AG09309 (cell line): Measurements from ENCODE around the gene ARID1A.

Experiments used
- DNase-seq: peaks from one replicate; pipeline ENCODE4 v3.0.0-alpha.2; 2010; ENCODE audit warnings: low read depth
- H3K4me3 ChIP-seq: 2 replicates; pipeline ENCODE4 v1.5.1; 2011; ENCODE audit warnings: mild to moderate bottlenecking, low read depth, low read length, moderate library complexity; ENCODE audit not compliant: control insufficient read depth
- TF ChIP-seq, protein P1 (sequence below): IDR thresholded peaks from 2 replicates; pipeline ENCODE4 v1.5.1; 2011; ENCODE audit warnings: mild to moderate bottlenecking, low read depth, low read length, inconsistent platforms; ENCODE audit not compliant: insufficient read depth, control insufficient read depth; ENCODE audit errors: missing control alignments

The ARID1A gene

GRCh38 chr1:26686795-26687194 is 9.0 kb upstream of the ARID1A start:
- no peak for DNase-seq
- H3K4me3 ChIP-seq, result no peak overlapping the region
- TF ChIP-seq, protein P1, sequence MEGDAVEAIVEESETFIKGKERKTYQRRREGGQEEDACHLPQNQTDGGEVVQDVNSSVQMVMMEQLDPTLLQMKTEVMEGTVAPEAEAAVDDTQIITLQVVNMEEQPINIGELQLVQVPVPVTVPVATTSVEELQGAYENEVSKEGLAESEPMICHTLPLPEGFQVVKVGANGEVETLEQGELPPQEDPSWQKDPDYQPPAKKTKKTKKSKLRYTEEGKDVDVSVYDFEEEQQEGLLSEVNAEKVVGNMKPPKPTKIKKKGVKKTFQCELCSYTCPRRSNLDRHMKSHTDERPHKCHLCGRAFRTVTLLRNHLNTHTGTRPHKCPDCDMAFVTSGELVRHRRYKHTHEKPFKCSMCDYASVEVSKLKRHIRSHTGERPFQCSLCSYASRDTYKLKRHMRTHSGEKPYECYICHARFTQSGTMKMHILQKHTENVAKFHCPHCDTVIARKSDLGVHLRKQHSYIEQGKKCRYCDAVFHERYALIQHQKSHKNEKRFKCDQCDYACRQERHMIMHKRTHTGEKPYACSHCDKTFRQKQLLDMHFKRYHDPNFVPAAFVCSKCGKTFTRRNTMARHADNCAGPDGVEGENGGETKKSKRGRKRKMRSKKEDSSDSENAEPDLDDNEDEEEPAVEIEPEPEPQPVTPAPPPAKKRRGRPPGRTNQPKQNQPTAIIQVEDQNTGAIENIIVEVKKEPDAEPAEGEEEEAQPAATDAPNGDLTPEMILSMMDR, result no peak

- no peak for DNase-seq
- TF ChIP-seq, protein P1, result no peak
- H3K4me3 ChIP-seq, result no peak overlapping the region
Measured at GRCh38 chr1:26689504-26689903, 6.3 kb upstream of the ARID1A start.

DNA sequence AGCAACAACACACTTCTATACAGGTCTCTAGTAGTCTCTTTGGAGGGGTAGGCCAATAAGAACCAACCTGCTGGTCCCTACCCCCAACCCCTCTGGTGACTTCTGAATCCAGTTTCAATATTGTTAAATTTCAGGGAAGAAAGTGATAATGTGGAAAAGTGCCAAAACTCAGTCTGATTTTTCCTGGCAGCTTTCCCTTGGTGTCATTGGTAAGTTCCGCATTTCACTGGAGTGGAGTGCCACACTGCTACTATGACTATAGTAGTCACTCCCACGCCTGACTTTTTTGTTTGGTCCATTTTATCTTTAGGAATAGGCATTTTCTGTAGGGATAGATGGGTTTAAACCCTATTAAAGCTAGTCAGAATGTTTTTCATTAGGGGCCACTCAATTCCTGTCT is 5.7 kb upstream of the ARID1A start:
- H3K4me3 ChIP-seq, result no peak overlapping the region
- no peak for DNase-seq
- TF ChIP-seq, protein P1, result no peak

DNA sequence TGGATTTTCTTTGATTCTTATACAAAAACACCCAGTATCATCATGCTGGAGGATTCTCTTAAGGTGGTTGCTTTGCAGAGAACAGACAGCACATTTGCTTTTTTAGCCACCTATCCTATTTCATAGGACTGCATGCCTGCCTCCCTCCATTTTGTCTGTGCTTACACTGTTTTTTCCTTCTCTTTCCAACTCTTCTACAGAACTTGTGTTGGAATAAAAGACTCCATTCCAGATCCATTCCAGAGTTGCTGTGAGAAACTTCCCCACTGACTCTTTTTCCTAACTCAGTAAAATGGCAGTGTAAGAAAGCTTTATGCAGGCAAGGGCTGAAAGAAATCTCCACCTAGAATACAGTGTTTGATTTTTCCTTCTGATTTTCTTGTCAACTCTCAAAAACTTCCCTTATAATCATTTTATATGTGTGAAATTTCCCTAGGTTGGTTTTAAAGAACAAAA is 5.2 kb upstream of the ARID1A start:
- H3K4me3 ChIP-seq, result no peak overlapping the region
- TF ChIP-seq, protein P1, result no peak
- DNase-seq, result no peak

GRCh38 chr1:26692211-26692792 is 3.5 kb upstream of the ARID1A start:
- DNase-seq, result peak; percentile 86
- TF ChIP-seq, protein P1, result peak; percentile 29
- H3K4me3 ChIP-seq, result peak overlapping the region; percentile 64

DNA sequence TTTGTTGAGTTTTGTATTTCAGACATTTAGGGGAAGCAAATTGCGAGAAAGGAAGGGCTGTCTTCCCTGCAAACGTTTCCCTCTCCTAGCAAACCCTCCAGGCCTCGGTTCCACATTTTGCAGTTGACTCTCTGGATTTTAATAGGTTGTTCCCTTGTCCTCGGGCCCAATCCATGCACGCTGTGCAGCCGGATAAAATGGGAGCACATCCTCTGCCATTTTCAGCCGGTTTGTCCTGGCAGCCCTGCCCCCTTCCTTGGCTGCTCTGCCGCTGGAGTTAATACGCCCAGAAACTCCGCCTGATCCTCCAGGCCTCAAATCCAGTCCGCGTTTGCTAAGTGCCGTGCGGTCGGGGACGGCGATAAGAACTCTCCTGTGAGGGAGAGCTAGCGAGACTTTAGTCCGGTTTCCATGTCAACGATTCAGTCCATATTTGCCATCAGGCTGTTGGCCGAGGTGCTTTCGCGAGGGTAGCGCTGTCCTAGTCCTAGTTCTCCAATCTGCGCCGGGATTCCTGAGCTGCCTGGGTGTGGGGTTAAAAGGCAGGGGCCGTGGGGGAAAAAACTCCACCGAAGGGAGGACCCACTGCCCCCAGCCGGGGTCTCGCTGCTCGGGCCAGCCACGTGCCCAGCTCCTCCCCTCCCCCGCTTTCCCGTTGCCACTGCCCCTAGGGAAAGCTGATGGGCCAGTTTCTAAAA is 2.9 kb upstream of the ARID1A start:
- TF ChIP-seq, protein P1, result no peak
- peak overlapping the region; percentile 64 for H3K4me3 ChIP-seq
- DNase-seq, result peak; percentile 96
